ENCODE results near the gene LRRC75A. TPM values are rescaled to one million over a fixed set of nuclear protein-coding genes. Genes with fewer than 3 reads are reported as not detected.

Gene LRRC75A
- total RNA-seq, 2 experiments from 2014 or later, result 1.5 to 1.7 TPM

- peaks cover 4% of the 10 kb centered on the region for H3K27me3 Mint-ChIP-seq
Observed at GRCh38 chr17:16506188-16506587, 14.2 kb upstream of the LRRC75A start.

GRCh38 chr17:16504984-16505383, 13.0 kb upstream of the LRRC75A start:
- Mint-ChIP-seq H3K4me3 (no peak overlapping the region), H3K4me1 (no peaks in the 10 kb centered on the region), H3K9me3 (no peaks in the 10 kb centered on the region), H3K36me3 (no peaks in the 10 kb centered on the region), H3K27me3 (peaks cover 4% of the 10 kb centered on the region), H3K27ac (no peak overlapping the region)
- no peak for DNase-seq

More at GRCh38 chr17:16506188-16506587, 14.2 kb upstream of the LRRC75A start:
- Mint-ChIP-seq H3K27ac (no peak overlapping the region), H3K36me3 (no peaks in the 10 kb centered on the region), H3K4me1 (no peaks in the 10 kb centered on the region), H3K4me3 (no peak overlapping the region), H3K9me3 (no peaks in the 10 kb centered on the region)
- DNase-seq, result no peak

- H3K27me3 Mint-ChIP-seq, result peaks cover 3% of the 10 kb centered on the region
- no peaks in the 10 kb centered on the region for H3K9me3 Mint-ChIP-seq
- H3K27ac Mint-ChIP-seq, result no peak overlapping the region
- DNase-seq, result no peak
- H3K4me1 Mint-ChIP-seq, result no peaks in the 10 kb centered on the region
- no peaks in the 10 kb centered on the region for H3K36me3 Mint-ChIP-seq
- H3K4me3 Mint-ChIP-seq, result no peak overlapping the region
Observed at GRCh38 chr17:16496820-16497489, 5.0 kb upstream of the LRRC75A start.

- peaks cover 1% of the 10 kb centered on the region for H3K4me1 Mint-ChIP-seq
- H3K27ac Mint-ChIP-seq, result no peak overlapping the region
- H3K4me3 Mint-ChIP-seq, result no peak overlapping the region
- DNase-seq, result no peak
- H3K27me3 Mint-ChIP-seq, result peaks cover 3% of the 10 kb centered on the region
- H3K36me3 Mint-ChIP-seq, result no peaks in the 10 kb centered on the region
- no peaks in the 10 kb centered on the region for H3K9me3 Mint-ChIP-seq
Observed at GRCh38 chr17:16495980-16496819, 4.2 kb upstream of the LRRC75A start.

GRCh38 chr17:16495561-16495960, 3.6 kb upstream of the LRRC75A start:
- no peak for DNase-seq
- Mint-ChIP-seq H3K36me3 (no peaks in the 10 kb centered on the region), H3K4me1 (peaks cover 7% of the 10 kb centered on the region), H3K4me3 (no peak overlapping the region), H3K27me3 (peaks cover 3% of the 10 kb centered on the region), H3K9me3 (no peaks in the 10 kb centered on the region), H3K27ac (no peak overlapping the region)

GRCh38 chr17:16494059-16494458, 2.1 kb upstream of the LRRC75A start:
- peaks cover 12% of the 10 kb centered on the region for H3K4me1 Mint-ChIP-seq
- no peak overlapping the region for H3K27ac Mint-ChIP-seq
- H3K9me3 Mint-ChIP-seq, result no peaks in the 10 kb centered on the region

GRCh38 chr17:16493531-16494046, 1.6 kb upstream of the LRRC75A start:
- Mint-ChIP-seq H3K4me3 (no peak overlapping the region), H3K27ac (no peak overlapping the region), H3K27me3 (peaks cover 3% of the 10 kb centered on the region), H3K36me3 (no peaks in the 10 kb centered on the region), H3K4me1 (peaks cover 12% of the 10 kb centered on the region), H3K9me3 (no peaks in the 10 kb centered on the region)
- DNase-seq, result no peak

More at GRCh38 chr17:16494059-16494458, 2.1 kb upstream of the LRRC75A start:
- Mint-ChIP-seq H3K4me3 (no peak overlapping the region), H3K36me3 (no peaks in the 10 kb centered on the region), H3K27me3 (peaks cover 3% of the 10 kb centered on the region)
- no peak for DNase-seq

GRCh38 chr17:16492613-16493530, 879 bp upstream of the LRRC75A start:
- no peak overlapping the region for H3K27ac Mint-ChIP-seq
- H3K9me3 Mint-ChIP-seq, result no peaks in the 10 kb centered on the region
- H3K36me3 Mint-ChIP-seq, result no peaks in the 10 kb centered on the region
- peaks cover 12% of the 10 kb centered on the region for H3K4me1 Mint-ChIP-seq
- H3K27me3 Mint-ChIP-seq, result peaks cover 3% of the 10 kb centered on the region
- H3K4me3 Mint-ChIP-seq, result peak overlapping the region; percentile 68
- DNase-seq, result no peak

- H3K4me1 Mint-ChIP-seq, result peaks cover 12% of the 10 kb centered on the region
- H3K36me3 Mint-ChIP-seq, result no peaks in the 10 kb centered on the region
- no peaks in the 10 kb centered on the region for H3K9me3 Mint-ChIP-seq
- DNase-seq, result peak; percentile 40
- peaks cover 3% of the 10 kb centered on the region for H3K27me3 Mint-ChIP-seq
- peak overlapping the region; percentile 16 for H3K27ac Mint-ChIP-seq
- H3K4me3 Mint-ChIP-seq, result peak overlapping the region; percentile 70
Observed at GRCh38 chr17:16491131-16491702, 776 bp downstream of the LRRC75A start.

GRCh38 chr17:16489431-16489830, 2.6 kb downstream of the LRRC75A start:
- Mint-ChIP-seq H3K4me3 (no peak overlapping the region), H3K27ac (no peak overlapping the region), H3K27me3 (no peaks in the 10 kb centered on the region), H3K9me3 (no peaks in the 10 kb centered on the region), H3K4me1 (peaks cover 12% of the 10 kb centered on the region), H3K36me3 (no peaks in the 10 kb centered on the region)
- no peak for DNase-seq

- DNase-seq, result no peak
- H3K27ac Mint-ChIP-seq, result no peak overlapping the region
- no peak overlapping the region for H3K4me3 Mint-ChIP-seq
- H3K27me3 Mint-ChIP-seq, result no peaks in the 10 kb centered on the region
- H3K36me3 Mint-ChIP-seq, result no peaks in the 10 kb centered on the region
- peaks cover 12% of the 10 kb centered on the region for H3K4me1 Mint-ChIP-seq
- no peaks in the 10 kb centered on the region for H3K9me3 Mint-ChIP-seq
Observed at GRCh38 chr17:16488968-16489337, 3.0 kb downstream of the LRRC75A start.

- peaks cover 12% of the 10 kb centered on the region for H3K4me1 Mint-ChIP-seq
- H3K27ac Mint-ChIP-seq, result no peak overlapping the region
- H3K9me3 Mint-ChIP-seq, result no peaks in the 10 kb centered on the region
- no peaks in the 10 kb centered on the region for H3K27me3 Mint-ChIP-seq
- H3K36me3 Mint-ChIP-seq, result no peaks in the 10 kb centered on the region
- no peak for DNase-seq
- H3K4me3 Mint-ChIP-seq, result no peak overlapping the region
Observed at GRCh38 chr17:16488186-16488967, 3.6 kb downstream of the LRRC75A start.

GRCh38 chr17:16486373-16487250, 5.4 kb downstream of the LRRC75A start:
- H3K4me1 Mint-ChIP-seq, result peaks cover 12% of the 10 kb centered on the region
- H3K36me3 Mint-ChIP-seq, result no peaks in the 10 kb centered on the region
- H3K4me3 Mint-ChIP-seq, result no peak overlapping the region
- no peaks in the 10 kb centered on the region for H3K9me3 Mint-ChIP-seq
- H3K27ac Mint-ChIP-seq, result no peak overlapping the region
- DNase-seq, result no peak
- no peaks in the 10 kb centered on the region for H3K27me3 Mint-ChIP-seq

Measured in activated naive CD8-positive, alpha-beta T cell treated with anti-CD3 and anti-CD28 coated beads for 36 hours (primary cell).